Esophagus squamous epithelium (tissue), 5 donors: ENCODE results near the gene ACAA1. TPM values are rescaled to one million over a fixed set of nuclear protein-coding genes. Genes with fewer than 3 reads are reported as not detected.

ENCODE experiments used
- DNase-seq: peaks from one replicate; lab custom pipeline; 2025; lab: John Stamatoyannopoulos, UW
- H3K27ac ChIP-seq, 4 donors: fragments of 200-600 bp; sonication (generic); one replicate each; pipeline ENCODE4 v1.5.1; 2016 to 2019; ENCODE audit warnings: mild to moderate bottlenecking in 1 of 4
- H3K27me3 ChIP-seq, 4 donors: fragments of 200-600 bp; sonication (generic); 1 replicate in 3 of 4; 2 replicates in 1 of 4; pipeline versions ENCODE4 v1.5.1 to v1.6.0; 2017 to 2021; ENCODE audit warnings: antibody characterized with exemption in 1 of 4
- H3K36me3 ChIP-seq, 3 donors: fragments of 200-600 bp; sonication (generic); one replicate each; pipeline ENCODE4 v1.5.1; 2016 to 2019
- H3K4me1 ChIP-seq, 3 donors: fragments of 200-600 bp; sonication (generic); one replicate each; pipeline ENCODE4 v1.5.1; 2017 to 2019
- H3K4me3 ChIP-seq, 4 donors: fragments of 200-600 bp; sonication (generic); 1 replicate in 3 of 4; 2 replicates in 1 of 4; pipeline ENCODE4 v1.5.1; 2016 to 2019; ENCODE audit warnings: mild to moderate bottlenecking in 2 of 4, moderate library complexity in 1 of 4
- H3K9me3 ChIP-seq, 3 donors: fragments of 200-600 bp; sonication (generic); one replicate each; pipeline ENCODE4 v1.5.1; 2016 to 2019
- CTCF ChIP-seq, 6 experiments: fragments of 450-650 bp in 4 of 6; fragments of 200-600 bp in 2 of 6; sonication (generic) in 2 of 6; IDR thresholded peaks; one replicate each; pipeline ENCODE4 v1.5.1; 2016 to 2019; ENCODE audit warnings: antibody characterized with exemption in 6 of 6, mild to moderate bottlenecking in 4 of 6, moderate library complexity in 4 of 6
- POLR2A ChIP-seq, 4 donors: fragments of 450-650 bp; IDR thresholded peaks; one replicate each; pipeline ENCODE4 v1.6.1; 2017; ENCODE audit warnings: antibody characterized with exemption in 4 of 4, mild to moderate bottlenecking in 4 of 4, moderate library complexity in 3 of 4
- WGBS, 2 donors: methylation state at CpG; one replicate each; pipeline ENCODE4 v1.1.5; 2018; 5-methylcytosine and 5-hydroxymethylcytosine counted together
- intact Hi-C: fragments of 100-400 bp; cut with DNase I; formaldehyde crosslinking; loops from one replicate; pipeline ENCODE4 v1.15.0; 2022
- total RNA-seq, 4 donors: library from RNA; depleted of rRNA; stranded (reverse); fragments of >200 nt; gene quantifications; one replicate each; pipeline ENCODE4 v1.1.0, GENCODE V29; 2016
- donor health status: DM: yes; HTN: yes; CAD: no.

The ACAA1 gene
- total RNA-seq, 4 donors from 2014 or later, result 63.5 to 75.2 (median 68.7) TPM

- Histone ChIP-seq H3K27ac (peak overlapping the region; percentile 53 to 89 (median 76)), H3K36me3 (no peaks in the 10 kb centered on the region), H3K4me1 (peaks cover 4 to 61% (median 4%) of the 10 kb centered on the region in 3 donors), H3K27me3 (no peaks in the 10 kb centered on the region), H3K9me3 (peaks cover 0 to 2% (median 0%) of the 10 kb centered on the region in 3 donors), H3K4me3 (no peak overlapping the region)
- WGBS, 2 donors, result 83% methylated on average over 3 of the region's 3 CpGs
- TF ChIP-seq POLR2A (IDR thresholded peaks at IDR 0.05) (no peak), CTCF (IDR thresholded peaks at IDR 0.05) (peak in 1 of 6 experiments; percentile 37)
- no peak for DNase-seq
- intact Hi-C loops, result no loop called here
Observed at GRCh38 chr3:38150780-38151528, 14.0 kb upstream of the ACAA1 start.

- H3K36me3 ChIP-seq, result no peaks in the 10 kb centered on the region
- intact Hi-C loops, result no loop called here
- peaks cover 4 to 53% (median 4%) of the 10 kb centered on the region in 3 donors for H3K4me1 ChIP-seq
- no peak overlapping the region for H3K4me3 ChIP-seq
- peaks cover 0 to 3% (median 0%) of the 10 kb centered on the region in 3 donors for H3K9me3 ChIP-seq
- no peaks in the 10 kb centered on the region for H3K27me3 ChIP-seq
- WGBS, 2 donors, result 58 to 77% methylated on average over 3 of the region's 3 CpGs
- peak overlapping the region in 2 of 4 donors; percentile 25 to 31 for H3K27ac ChIP-seq
- no peak for DNase-seq
- TF ChIP-seq CTCF (IDR thresholded peaks at IDR 0.05) (no peak), POLR2A (IDR thresholded peaks at IDR 0.05) (no peak)
Observed at GRCh38 chr3:38149708-38150107, 12.8 kb upstream of the ACAA1 start.

- peak overlapping the region in 2 of 4 donors; percentile 57 to 62 for H3K27ac ChIP-seq
- H3K4me1 ChIP-seq, result peaks cover 0 to 40% (median 0%) of the 10 kb centered on the region in 3 donors
- no peak overlapping the region for H3K4me3 ChIP-seq
- DNase-seq, result no peak
- H3K9me3 ChIP-seq, result peaks cover 0 to 3% (median 0%) of the 10 kb centered on the region in 3 donors
- intact Hi-C loops, result no loop called here
- 57 to 71% methylated on average over 5 of the region's 5 CpGs for WGBS, 2 donors
- H3K36me3 ChIP-seq, result no peaks in the 10 kb centered on the region
- TF ChIP-seq CTCF (IDR thresholded peaks at IDR 0.05) (no peak), POLR2A (IDR thresholded peaks at IDR 0.05) (no peak)
- H3K27me3 ChIP-seq, result no peaks in the 10 kb centered on the region
Observed at GRCh38 chr3:38148311-38148882, 11.5 kb upstream of the ACAA1 start.

GRCh38 chr3:38147421-38147820 lies 10.5 kb upstream of the ACAA1 start:
- Histone ChIP-seq H3K27ac (peak overlapping the region in 3 of 4 donors; percentile 56 to 62 (median 57)), H3K9me3 (peaks cover 0 to 3% (median 0%) of the 10 kb centered on the region in 3 donors), H3K4me1 (peaks cover 0 to 30% (median 0%) of the 10 kb centered on the region in 3 donors), H3K36me3 (peaks cover 0 to 4% (median 0%) of the 10 kb centered on the region in 3 donors), H3K4me3 (no peak overlapping the region), H3K27me3 (no peaks in the 10 kb centered on the region)
- TF ChIP-seq POLR2A (IDR thresholded peaks at IDR 0.05) (no peak), CTCF (IDR thresholded peaks at IDR 0.05) (no peak)
- intact Hi-C loops, result no loop called here
- no peak for DNase-seq
- 79 to 93% methylated on average over 3 of the region's 3 CpGs for WGBS, 2 donors

DNA sequence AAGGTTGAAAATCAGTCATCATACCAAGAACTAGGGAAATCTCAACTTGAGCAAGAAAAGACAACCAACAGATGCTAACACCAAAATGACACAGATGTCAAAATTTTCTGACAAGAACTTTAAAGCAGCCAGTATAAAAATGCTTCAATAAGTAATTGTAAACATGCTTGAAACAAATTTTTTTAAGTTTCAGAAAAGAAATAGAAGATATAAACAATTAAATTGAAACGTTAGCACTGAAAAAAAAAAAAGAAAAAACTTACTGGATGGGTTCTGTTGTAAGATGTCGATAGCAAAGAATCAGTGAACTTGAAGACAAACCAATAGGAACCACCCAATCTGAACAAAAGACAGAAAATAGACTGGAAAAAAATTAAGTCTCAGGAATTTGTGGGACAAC lies 9.6 kb upstream of the ACAA1 start:
- DNase-seq, result no peak
- Histone ChIP-seq H3K9me3 (peaks cover 0 to 3% (median 0%) of the 10 kb centered on the region in 3 donors), H3K36me3 (peaks cover 0 to 13% (median 0%) of the 10 kb centered on the region in 3 donors), H3K27me3 (no peaks in the 10 kb centered on the region), H3K27ac (no peak overlapping the region), H3K4me1 (peaks cover 0 to 27% (median 0%) of the 10 kb centered on the region in 3 donors), H3K4me3 (no peak overlapping the region)
- WGBS, 2 donors, result 81 to 90% methylated on average over 2 of the region's 2 CpGs
- intact Hi-C loops, result no loop called here
- TF ChIP-seq CTCF (IDR thresholded peaks at IDR 0.05) (no peak), POLR2A (IDR thresholded peaks at IDR 0.05) (no peak)
